CMK (cell line): ENCODE data around the gene MAGI3.
"Not testable (repeated sequence)": the region's sequence is repeated elsewhere in the genome, so short reads cannot be mapped to it uniquely, and the experiment has no call there.

Source experiments
- DNase-seq: peaks from one replicate; pipeline ENCODE4 v3.0.0-alpha.2; 2010; ENCODE audit warnings: low read depth

MAGI3 gene

DNA sequence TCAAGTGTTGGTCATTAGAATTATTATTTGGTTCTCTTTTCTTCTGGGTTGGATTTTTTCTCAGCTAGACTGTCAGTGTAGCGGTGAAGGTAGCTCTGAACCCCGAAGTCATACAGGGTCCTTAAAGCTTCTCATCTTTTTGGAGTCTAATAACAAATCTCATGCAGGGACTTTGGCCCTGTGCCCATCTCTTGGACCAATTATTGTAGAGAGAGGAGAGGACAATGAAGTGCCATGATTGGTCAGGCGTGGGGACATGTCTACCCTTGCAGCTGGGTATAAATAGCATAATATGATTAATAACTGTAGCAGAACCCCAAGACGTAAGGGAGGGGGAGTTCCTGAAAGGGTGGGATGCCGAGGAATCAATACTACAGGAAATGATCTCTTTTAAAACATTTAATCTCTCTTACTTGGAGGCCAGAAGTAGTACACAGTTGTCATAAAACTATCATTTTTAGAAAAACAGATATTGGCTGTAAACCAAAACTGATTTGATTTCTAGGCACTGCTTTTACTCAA, 8.8 kb downstream of the MAGI3 start:
- no peak for DNase-seq

DNA sequence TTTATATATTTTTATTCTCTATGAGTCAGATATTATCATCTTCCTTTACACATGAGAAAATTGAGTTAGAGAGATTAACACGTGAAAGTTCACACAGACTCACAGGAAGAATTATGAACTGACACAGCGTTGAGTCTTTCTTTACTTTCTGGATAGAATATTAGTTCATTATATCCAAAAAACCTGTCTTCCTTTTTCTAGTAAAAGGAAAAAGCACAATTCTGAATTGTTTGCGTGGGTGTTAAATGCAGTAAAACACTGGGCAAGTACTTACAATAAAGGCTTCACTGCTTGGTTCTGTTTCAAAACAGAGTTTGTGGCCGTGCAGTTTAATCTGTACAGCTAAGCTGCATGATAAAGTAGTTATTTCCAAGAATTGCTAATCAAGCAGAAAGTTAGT, 10.8 kb downstream of the MAGI3 start:
- DNase-seq: no peak

DNA sequence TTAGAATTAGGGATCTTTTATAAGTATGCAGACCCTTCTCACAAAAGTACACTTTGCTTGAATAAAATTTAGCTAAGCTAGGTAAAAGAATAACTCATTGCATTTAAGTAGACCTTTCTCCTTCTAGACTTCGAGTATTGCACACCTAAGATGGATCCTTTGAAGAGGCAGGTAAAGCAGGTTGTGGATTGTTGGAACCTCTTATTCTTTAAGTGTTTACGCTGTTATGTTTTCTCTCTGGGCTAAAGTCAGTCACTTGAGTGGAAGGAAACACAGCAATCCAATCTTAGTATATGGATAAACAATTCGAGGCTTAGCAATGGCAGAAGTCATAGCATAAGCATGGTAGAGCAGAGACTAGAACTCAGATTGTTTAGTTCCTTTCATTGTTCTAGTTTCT, 11.4 kb downstream of the MAGI3 start:
- no peak for DNase-seq

DNA sequence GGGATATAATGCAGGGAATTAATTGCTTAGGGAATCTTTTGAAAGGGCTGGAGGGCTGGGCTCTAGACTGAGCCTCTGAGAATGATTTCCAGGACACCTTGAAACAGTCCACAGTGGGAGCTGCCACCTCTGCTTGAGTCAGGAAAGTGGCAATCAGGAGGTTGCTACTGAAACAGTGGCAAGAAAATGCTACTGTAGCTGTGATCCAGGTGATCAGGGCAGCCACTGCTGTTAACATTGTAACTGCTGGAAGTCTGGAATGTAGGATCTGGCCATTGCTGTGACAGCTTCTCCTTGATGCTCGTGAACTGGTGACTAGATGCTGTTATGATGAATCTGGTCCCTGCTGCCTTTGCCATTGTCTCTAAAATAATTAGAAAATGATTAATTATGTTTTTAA, 12.8 kb downstream of the MAGI3 start:
- no peak for DNase-seq

DNA sequence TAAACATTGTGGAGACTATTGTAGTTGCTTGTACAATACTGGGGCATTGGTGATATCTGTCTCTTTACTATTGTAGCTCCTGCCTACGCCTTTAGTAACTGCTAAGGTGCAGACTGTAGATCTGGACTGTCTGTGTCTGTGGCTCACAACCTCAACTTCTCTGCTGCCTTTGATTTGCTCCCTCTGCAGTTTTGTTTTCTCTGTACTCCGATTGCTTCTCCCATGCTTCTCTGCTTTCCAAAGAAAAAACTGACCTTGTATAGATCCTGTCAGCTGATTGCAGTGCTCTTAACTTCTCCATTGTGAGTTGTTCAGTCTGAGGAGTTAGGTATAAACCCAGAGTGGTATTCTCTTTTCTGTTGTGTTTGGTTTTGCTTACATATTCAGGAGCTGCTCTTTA, 15.3 kb downstream of the MAGI3 start:
- DNase-seq: no peak

- DNase-seq: not testable (repeated sequence)
Measured at GRCh38 chr1:113406149-113406548, 15.8 kb downstream of the MAGI3 start.

DNA sequence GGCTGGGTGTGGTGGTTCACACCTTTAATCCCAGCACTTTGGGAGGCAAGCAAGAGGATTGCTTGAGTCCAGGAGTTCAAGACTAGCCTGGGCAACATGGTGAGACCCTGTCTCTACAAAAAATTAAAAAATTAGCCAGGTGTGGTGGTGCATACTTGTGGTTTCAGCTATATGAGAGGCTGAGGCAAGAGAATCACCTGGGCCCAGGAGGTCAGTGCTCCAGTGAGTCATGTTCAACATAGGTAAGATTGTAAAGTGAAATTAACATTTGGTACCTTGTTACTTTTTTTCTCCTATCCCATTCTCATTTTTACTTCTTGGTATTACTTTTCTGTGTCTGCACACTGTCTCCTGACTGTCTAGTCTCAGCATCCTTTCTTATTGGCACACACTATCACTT, 19.0 kb downstream of the MAGI3 start:
- DNase-seq: no peak

- not testable (repeated sequence) for DNase-seq
Measured at GRCh38 chr1:113412020-113412419, 21.7 kb downstream of the MAGI3 start.

DNA sequence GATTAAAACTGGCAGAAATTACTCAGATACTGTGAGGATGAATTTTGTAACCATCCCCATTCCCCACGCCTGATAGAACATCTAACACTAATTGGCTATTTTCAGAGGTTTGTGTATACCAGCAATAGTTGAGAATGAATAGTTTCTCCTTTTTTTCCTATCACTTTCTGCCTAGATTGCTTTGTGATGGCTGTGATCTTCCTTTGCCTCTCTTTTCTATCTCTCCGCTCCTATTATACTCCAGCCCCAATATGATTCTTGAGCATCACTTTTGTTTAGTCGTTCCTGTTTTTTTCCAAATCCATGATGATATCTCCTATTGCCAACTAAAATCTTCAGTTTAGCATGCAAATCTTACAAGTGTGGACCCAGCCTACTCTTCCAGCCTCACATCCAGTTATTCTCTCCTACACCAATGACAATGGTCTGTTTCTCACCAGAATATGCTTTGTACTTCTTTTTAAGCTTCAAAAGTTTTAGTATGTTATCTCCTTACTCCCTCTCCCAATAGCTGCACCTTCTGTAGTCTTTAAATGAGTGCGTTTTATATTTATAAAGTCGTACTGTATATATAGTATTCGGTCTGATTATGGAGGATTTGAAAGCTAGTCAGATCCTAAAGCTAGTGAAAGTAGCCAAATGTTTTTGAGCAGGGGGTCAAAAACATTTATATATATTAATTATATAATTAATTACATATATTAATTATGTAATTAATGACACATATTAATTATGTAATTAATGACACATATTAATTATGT, 25.2 kb downstream of the MAGI3 start:
- no peak for DNase-seq

GRCh38 chr1:113416071-113416470, 25.8 kb downstream of the MAGI3 start:
- DNase-seq: not testable (repeated sequence)

DNA sequence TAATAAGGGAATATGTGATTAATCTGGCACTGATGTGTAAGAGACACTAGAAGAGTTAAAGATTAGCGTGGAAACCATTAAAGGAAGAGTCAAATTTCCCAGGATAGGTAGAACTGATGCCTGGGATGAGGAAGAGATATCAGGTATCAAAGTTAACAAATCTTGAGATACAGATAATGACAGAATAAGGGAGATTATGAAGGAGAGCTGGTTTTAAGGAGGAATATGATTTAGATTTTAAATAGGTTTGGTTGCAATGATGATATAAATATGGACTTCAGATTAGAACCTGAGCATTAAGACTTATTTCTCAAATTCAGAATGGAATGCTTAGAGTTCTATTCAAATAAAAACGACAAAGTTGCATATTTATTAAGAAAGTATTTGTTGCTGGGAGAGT, 26.2 kb downstream of the MAGI3 start:
- DNase-seq: no peak

DNA sequence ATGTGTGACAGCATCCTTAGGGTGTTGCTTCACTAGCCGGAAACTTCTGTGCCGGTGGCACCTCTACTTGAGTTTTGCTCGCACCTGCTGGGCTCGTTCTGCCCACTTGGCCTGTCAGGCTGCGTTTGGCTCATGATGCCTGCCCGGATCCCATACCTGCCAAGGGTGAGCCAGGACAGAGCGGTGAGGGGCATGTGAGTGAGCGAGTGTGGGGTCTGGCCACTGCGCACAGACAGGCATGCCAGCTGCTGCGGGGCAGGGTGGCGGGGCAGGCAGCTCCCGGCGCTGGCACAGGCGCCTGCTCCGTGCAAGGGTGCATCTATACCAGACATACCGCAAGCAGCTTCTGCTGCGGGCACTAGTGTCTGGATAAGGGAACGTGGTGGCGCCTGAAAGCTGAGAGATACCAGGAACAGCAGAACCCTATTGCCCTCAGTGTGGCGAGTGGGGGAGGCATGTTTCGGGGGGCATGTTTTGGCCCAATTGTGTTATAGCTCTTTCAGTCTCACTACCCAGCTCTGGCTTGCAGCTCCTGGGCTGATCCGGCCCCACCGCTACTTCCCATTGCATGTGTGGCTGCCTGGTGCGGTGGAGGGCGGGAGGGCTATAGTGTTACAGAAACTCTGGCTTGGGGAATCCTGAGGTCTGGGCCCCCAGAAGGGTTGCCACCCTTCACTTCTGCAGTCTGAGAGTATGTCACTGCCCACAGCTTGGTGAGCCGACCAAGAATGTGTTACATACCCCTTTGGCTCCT, 32.2 kb downstream of the MAGI3 start:
- DNase-seq: no peak

- no peak for DNase-seq
Measured at GRCh38 chr1:113423826-113424225, 33.5 kb downstream of the MAGI3 start.

- DNase-seq: no peak
Measured at GRCh38 chr1:113429461-113430153, 39.3 kb downstream of the MAGI3 start.

GRCh38 chr1:113433184-113433583, 42.9 kb downstream of the MAGI3 start:
- DNase-seq: no peak

DNA sequence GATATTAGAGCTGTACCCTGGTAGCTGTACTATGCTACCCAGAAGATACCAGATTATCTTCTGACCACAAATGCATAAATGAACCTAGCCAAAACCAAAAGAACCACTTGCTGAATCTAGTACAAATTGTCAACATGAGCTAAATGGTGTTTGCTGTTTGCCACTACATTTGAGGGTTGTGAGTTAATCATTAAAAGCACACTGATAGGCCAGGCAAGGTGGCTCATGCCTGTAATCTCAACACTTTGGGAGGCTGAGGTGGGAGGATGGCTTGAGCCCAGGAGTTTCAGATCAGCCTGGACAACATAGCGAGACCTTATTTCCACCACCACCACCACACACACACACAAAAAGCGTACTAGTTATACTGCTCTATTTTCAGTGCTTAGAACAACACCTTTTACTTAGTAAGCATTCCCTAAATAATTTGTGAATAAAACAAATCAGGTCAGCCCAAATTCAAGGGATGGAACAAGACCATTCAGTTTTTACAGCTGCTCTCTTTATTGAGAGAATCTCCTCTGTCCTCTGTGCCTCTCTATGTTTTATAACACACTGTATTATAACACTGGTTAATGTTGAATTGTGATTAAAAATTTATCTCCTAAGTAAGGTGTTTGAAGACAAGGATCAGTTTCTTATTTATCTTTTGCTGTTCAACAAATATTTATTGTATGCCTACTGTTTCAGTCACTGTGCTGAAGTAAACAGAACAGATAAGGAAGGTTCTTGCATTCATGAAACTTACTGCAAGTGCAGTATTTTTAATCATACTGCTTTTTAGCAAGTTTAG, 44.0 kb downstream of the MAGI3 start:
- no peak for DNase-seq

DNA sequence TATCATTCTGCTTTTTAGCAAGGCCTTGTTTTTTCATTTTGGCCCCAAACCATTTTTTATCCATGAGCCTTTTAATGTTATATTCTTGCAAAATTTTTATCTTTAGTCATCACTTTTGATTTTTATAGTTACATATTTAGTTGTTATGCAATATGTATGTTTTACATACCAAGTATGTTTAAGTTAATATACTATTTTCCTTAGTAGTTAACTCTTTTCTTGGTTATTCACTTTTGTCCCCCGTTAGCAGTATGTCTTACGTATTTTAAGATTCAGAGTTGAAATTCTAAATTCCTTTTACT, 44.5 kb downstream of the MAGI3 start:
- DNase-seq: no peak

DNA sequence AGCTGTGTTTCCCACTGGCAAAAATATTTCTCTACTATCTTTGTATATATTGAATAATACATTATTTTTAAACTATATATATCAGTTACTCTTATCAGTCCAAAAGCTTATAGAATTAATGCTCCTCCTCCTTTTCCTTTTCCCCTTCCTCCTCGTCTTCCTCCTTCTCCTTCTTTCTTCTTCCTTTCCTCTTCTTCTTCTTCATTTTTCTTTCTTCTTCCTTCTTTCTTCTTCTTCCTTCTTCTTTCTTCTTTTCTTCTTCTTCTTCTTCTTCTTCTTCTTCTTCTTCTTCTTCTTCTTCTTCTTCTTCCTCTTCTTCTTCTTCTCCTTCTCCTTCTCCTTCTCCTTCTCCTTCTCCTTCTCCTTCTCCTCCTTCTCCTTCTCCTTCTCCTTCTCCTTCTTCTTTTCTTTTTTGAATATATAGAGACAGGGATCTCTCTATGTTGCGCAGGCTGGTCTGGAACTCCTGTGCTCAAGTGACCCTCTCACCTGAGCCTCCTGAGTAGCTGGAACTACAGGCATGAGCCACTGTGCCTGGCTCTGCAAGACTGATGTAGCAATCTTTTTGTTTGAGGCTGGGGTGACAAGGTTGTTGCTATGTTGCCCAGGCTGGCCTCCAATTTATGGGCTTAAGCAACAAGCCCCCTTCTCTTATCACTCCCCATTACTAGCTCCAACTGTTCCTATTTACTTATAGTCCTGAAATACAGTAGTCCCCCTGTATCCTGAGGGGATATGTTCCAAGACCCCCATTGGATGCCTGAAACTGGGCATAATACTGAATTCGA, 47.4 kb downstream of the MAGI3 start:
- DNase-seq: no peak

- DNase-seq: no peak
Measured at GRCh38 chr1:113438505-113439276, 48.4 kb downstream of the MAGI3 start.

DNA sequence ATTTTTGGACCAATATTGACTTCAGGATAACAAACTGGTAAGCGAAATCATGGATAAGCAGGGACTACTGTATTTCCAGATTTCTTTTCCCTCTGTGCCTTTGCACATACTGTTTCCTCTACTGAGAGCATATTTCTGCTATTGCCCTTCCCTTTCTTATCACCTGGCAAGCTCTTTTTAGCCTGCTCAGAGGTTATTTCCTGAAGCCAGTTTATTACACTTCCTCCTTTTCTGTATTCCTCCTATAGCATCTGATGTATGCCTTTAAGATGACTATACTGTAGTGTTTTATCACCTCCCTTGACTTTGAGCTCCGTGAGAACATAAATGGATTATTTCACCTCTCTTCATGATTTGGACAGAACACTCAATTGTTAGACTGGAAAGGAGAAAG, 49.0 kb downstream of the MAGI3 start:
- DNase-seq: no peak

GRCh38 chr1:113442131-113442530, 51.8 kb downstream of the MAGI3 start:
- no peak for DNase-seq
